ENCODE data around the gene ANO1.
"Not testable (repeated sequence)": the region's sequence is repeated elsewhere in the genome, so short reads cannot be mapped to it uniquely, and the experiment has no call there.

Gene ANO1

GRCh38 chr11:70078095-70078780 is at the start of gene ANO1:
Gene ANO1, plus strand, starts transcription at chr11:70078317. Its CDS starts 290 bp downstream, at chr11:70078607.
- no peak for DNase-seq

- DNase-seq = no peak
Observed at GRCh38 chr11:70029115-70029860, 48.8 kb upstream of the ANO1 start.

GRCh38 chr11:70029861-70030380 is 48.2 kb upstream of the ANO1 start:
- DNase-seq = no peak

- DNase-seq = no peak
Observed at GRCh38 chr11:70030412-70030811, 47.7 kb upstream of the ANO1 start.

- DNase-seq = no peak
Observed at GRCh38 chr11:70031631-70032469, 46.3 kb upstream of the ANO1 start.

GRCh38 chr11:70032470-70032795 is 45.7 kb upstream of the ANO1 start:
- DNase-seq = no peak

GRCh38 chr11:70032943-70033710 is 45.0 kb upstream of the ANO1 start:
- DNase-seq = no peak

GRCh38 chr11:70033711-70034070 is 44.4 kb upstream of the ANO1 start:
- no peak for DNase-seq

- DNase-seq = no peak
Observed at GRCh38 chr11:70034740-70035365, 43.3 kb upstream of the ANO1 start.

GRCh38 chr11:70035665-70036064 is 42.5 kb upstream of the ANO1 start:
- DNase-seq = not testable (repeated sequence)

GRCh38 chr11:70036971-70037882 is 40.9 kb upstream of the ANO1 start:
- DNase-seq = no peak

- DNase-seq = no peak
Observed at GRCh38 chr11:70038034-70038834, 39.9 kb upstream of the ANO1 start.

GRCh38 chr11:70040452-70040851 is 37.7 kb upstream of the ANO1 start:
- DNase-seq = no peak

- DNase-seq = no peak
Observed at GRCh38 chr11:70040869-70041501, 37.1 kb upstream of the ANO1 start.

- DNase-seq = no peak
Observed at GRCh38 chr11:70043482-70043881, 34.6 kb upstream of the ANO1 start.

GRCh38 chr11:70046089-70046488 is 32.0 kb upstream of the ANO1 start:
- DNase-seq = no peak

- no peak for DNase-seq
Observed at GRCh38 chr11:70048279-70049024, 29.7 kb upstream of the ANO1 start.

GRCh38 chr11:70049045-70049444 is 29.1 kb upstream of the ANO1 start:
- no peak for DNase-seq
